Left lung (tissue), 10 donors: Measurements from ENCODE around the gene KCNS3. TPM values are rescaled to one million over a fixed set of nuclear protein-coding genes. Genes with fewer than 3 reads are reported as not detected.

Experiments used
- ATAC-seq: fragments of 200-7000 bp; cut with Tn5 transposase; one replicate; pipeline ENCODE4 v1.9.1; 2020; ENCODE audit warnings: moderate library complexity
- DNase-seq, 4 donors: peaks; one replicate each; pipeline ENCODE4 v3.0.0-alpha.2; 2013 to 2020
- H3K27ac ChIP-seq, 2 donors: fragments of 200-600 bp; sonication (generic) in 1 of 2; one replicate each; pipeline versions ENCODE4 v1.5.0 to v1.8.0; 2020 to 2021
- H3K27me3 ChIP-seq, 2 donors: fragments of 200-600 bp; sonication (generic) in 1 of 2; one replicate each; pipeline versions ENCODE4 v1.5.0 to v1.8.0; 2020 to 2021
- H3K36me3 ChIP-seq, 2 donors: fragments of 200-600 bp; sonication (generic) in 1 of 2; one replicate each; pipeline versions ENCODE4 v1.5.0 to v1.8.0; 2020 to 2021
- H3K4me1 ChIP-seq, 2 donors: fragments of 200-600 bp; one replicate each; pipeline ENCODE4 v1.8.0; 2021
- H3K4me3 ChIP-seq, 2 donors: fragments of 200-600 bp; sonication (generic) in 1 of 2; one replicate each; pipeline versions ENCODE4 v1.5.0 to v1.8.0; 2020 to 2021; ENCODE audit warnings: mild to moderate bottlenecking in 1 of 2
- H3K9me3 ChIP-seq, 2 donors: fragments of 200-600 bp; sonication (generic) in 1 of 2; one replicate each; pipeline versions ENCODE4 v1.5.0 to v1.8.0; 2020 to 2021
- intact Hi-C, 2 donors: fragments of 100-400 bp; cut with DNase I; formaldehyde crosslinking; loops; one replicate each; pipeline versions ENCODE4 v1.11.2 to v1.14.2; 2022
- polyA plus RNA-seq, 6 donors: library from polyadenylated mRNA; unstranded; fragments of 120-200 nt; gene quantifications; one replicate each; pipeline ENCODE4 v1.2.1, GENCODE V29; 2013; ENCODE audit not compliant: insufficient read length in 6 of 6
- total RNA-seq, 2 donors: library from RNA; stranded (reverse); fragmentation: NEBNext Ultra II Directional; extraction: Animal tissue kit (Norgen Biotek cat#: 25700); gene quantifications; one replicate each; pipeline ENCODE4 v1.2.1, GENCODE V29; 2021
- TF ChIP-seq, protein P1 (sequence below), 2 donors: fragments of 200-600 bp; sonication (generic) in 1 of 2; IDR thresholded peaks; one replicate each; pipeline versions ENCODE4 v1.5.0 to v1.8.0; 2021; ENCODE audit warnings: antibody characterized with exemption in 2 of 2
- donor health status: DM: no; HTN: yes; CAD: no.
- donor health status: DM: no; HTN: no; CAD: no.

KCNS3 gene
- total and polyA plus RNA-seq, 8 donors = 23.0 to 48.2 (median 31.0) TPM

DNA sequence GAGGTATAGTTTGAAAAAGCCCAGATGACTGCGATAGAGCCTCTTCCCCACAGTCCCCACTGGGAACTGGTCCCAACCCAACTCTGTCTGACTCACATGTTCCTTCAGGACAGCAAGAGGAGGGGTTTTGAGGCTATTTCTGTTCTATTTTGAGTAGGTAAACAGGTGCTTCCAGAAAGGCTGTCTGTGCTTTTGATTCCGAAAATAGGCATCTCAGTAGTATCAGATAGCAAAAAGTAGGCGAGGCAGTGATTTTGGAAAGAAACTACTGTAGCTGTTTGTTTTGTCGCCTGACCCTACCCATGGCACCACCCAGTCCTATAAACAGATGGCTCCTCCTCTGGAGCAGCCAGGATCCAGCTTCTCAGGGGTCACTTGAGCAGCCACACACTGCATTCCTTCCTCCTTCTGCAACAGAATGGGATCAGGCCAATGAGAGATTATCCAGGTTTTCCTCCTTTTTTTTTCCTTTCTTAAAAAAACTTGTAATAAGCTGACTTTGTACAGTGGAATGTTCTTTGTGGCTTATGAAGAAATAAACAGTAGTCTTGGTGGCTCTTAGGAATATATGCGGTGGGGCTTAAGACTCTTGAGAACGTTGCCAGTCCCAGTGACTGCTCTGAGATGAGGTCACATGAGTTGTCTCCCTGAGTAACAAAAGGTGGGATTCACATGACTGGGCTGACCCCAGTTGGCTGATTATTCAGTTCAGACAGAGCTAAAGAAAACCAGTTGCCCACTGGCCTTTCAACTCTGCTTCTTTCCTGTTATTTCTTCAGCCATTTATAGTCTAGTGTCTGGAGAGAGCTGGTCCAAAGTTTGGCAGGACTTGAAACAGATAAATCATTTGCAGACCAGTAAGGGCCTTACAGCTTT lies 98.6 kb downstream of the KCNS3 start:
- Histone ChIP-seq H3K36me3 (no peaks in the 10 kb centered on the region), H3K4me1 (peaks cover 0 to 9% of the 10 kb centered on the region in 2 donors), H3K9me3 (no peaks in the 10 kb centered on the region), H3K4me3 (no peak overlapping the region), H3K27me3 (no peaks in the 10 kb centered on the region), H3K27ac (peak overlapping the region; percentile 50 to 79)
- peak in 1 of 4 donors; percentile 67 for DNase-seq
- TF ChIP-seq, protein P1, sequence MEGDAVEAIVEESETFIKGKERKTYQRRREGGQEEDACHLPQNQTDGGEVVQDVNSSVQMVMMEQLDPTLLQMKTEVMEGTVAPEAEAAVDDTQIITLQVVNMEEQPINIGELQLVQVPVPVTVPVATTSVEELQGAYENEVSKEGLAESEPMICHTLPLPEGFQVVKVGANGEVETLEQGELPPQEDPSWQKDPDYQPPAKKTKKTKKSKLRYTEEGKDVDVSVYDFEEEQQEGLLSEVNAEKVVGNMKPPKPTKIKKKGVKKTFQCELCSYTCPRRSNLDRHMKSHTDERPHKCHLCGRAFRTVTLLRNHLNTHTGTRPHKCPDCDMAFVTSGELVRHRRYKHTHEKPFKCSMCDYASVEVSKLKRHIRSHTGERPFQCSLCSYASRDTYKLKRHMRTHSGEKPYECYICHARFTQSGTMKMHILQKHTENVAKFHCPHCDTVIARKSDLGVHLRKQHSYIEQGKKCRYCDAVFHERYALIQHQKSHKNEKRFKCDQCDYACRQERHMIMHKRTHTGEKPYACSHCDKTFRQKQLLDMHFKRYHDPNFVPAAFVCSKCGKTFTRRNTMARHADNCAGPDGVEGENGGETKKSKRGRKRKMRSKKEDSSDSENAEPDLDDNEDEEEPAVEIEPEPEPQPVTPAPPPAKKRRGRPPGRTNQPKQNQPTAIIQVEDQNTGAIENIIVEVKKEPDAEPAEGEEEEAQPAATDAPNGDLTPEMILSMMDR (IDR thresholded peaks at IDR 0.05) = no peak
- peak; percentile 92 for ATAC-seq
- intact Hi-C loops = no loop called here

- DNase-seq (no peak), ATAC-seq (no peak)
- H3K4me3 ChIP-seq = no peak overlapping the region
- H3K27me3 ChIP-seq = no peaks in the 10 kb centered on the region
- TF ChIP-seq, protein P1 (IDR thresholded peaks at IDR 0.05) = no peak
- H3K9me3 ChIP-seq = no peaks in the 10 kb centered on the region
- no peaks in the 10 kb centered on the region for H3K36me3 ChIP-seq
- peaks cover 0 to 9% of the 10 kb centered on the region in 2 donors for H3K4me1 ChIP-seq
- intact Hi-C loops = no loop called here
- H3K27ac ChIP-seq = no peak overlapping the region
Observed at GRCh38 chr2:17979707-17980106, 101.2 kb downstream of the KCNS3 start.

DNA sequence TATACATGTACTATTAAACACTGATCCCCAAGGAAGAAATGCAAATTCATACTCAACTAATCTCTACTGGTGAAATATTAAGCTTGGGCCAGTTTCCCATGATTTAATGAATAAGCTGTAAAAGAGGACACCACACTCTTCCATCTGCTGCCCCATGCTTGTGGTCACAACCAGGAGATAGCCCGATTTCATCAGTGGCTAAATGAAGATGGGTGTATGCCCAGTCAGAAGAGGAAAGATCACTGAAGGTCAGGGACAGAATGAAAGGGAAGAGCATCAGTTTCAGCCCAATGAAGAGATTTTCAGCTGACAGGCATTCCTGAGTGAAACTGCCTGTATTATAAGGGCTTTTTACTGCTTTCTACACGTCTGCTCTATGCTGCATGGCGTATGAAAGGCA lies 103.5 kb downstream of the KCNS3 start:
- intact Hi-C loops = no loop called here
- no peak overlapping the region for H3K4me3 ChIP-seq
- DNase-seq = no peak
- no peak overlapping the region for H3K27ac ChIP-seq
- H3K4me1 ChIP-seq = peaks cover 0 to 1% of the 10 kb centered on the region in 2 donors
- H3K36me3 ChIP-seq = no peaks in the 10 kb centered on the region
- H3K9me3 ChIP-seq = no peaks in the 10 kb centered on the region
- no peak for ATAC-seq
- TF ChIP-seq, protein P1 (IDR thresholded peaks at IDR 0.05) = no peak
- H3K27me3 ChIP-seq = no peaks in the 10 kb centered on the region

Other genes starting within 250 kb of the KCNS3 start
- 10 to 100 TPM; 18.5 to 19.9 TPM for gene SMC6, start 124.9 kb upstream of the KCNS3 start, total RNA-seq
- 10 to 100 TPM; 45.3 to 68.3 (median 54.5) TPM for gene SMC6, start 124.9 kb upstream of the KCNS3 start, polyA plus RNA-seq
- 1 to 10 TPM; 7.5 to 9.6 TPM for gene GEN1, start 124.5 kb upstream of the KCNS3 start, total RNA-seq
- 10 to 100 TPM; 15.2 to 31.4 (median 20.1) TPM for gene GEN1, start 124.5 kb upstream of the KCNS3 start, polyA plus RNA-seq
- gene MSGN1, start 62.2 kb upstream of the KCNS3 start, total RNA-seq = not detected
- gene MSGN1, start 62.2 kb upstream of the KCNS3 start, polyA plus RNA-seq = not detected